Pons (tissue), 1 donor: ENCODE measurements around the gene MYO1B.

Source experiments
- DNase-seq: peaks from one replicate; pipeline ENCODE4 v3.0.0-alpha.2; 2016; ENCODE audit warnings: low spot score

The MYO1B gene

GRCh38 chr2:191245046-191245868, at the start of gene MYO1B:
Gene MYO1B, plus strand, starts transcription at chr2:191245404. Its CDS starts 31,492 bp downstream, at chr2:191276896.
- DNase-seq, result no peak

GRCh38 chr2:191197096-191197495, 48.1 kb upstream of the MYO1B start:
- DNase-seq, result no peak

GRCh38 chr2:191198271-191198670, 46.9 kb upstream of the MYO1B start:
- no peak for DNase-seq

- DNase-seq, result no peak
Observed at GRCh38 chr2:191199929-191200512, 45.2 kb upstream of the MYO1B start.

GRCh38 chr2:191200910-191201309, 44.3 kb upstream of the MYO1B start:
- DNase-seq, result no peak

- DNase-seq, result no peak
Observed at GRCh38 chr2:191202209-191202721, 42.9 kb upstream of the MYO1B start.

- DNase-seq, result no peak
Observed at GRCh38 chr2:191202881-191203397, 42.3 kb upstream of the MYO1B start.

GRCh38 chr2:191204433-191204832, 40.8 kb upstream of the MYO1B start:
- no peak for DNase-seq

DNA sequence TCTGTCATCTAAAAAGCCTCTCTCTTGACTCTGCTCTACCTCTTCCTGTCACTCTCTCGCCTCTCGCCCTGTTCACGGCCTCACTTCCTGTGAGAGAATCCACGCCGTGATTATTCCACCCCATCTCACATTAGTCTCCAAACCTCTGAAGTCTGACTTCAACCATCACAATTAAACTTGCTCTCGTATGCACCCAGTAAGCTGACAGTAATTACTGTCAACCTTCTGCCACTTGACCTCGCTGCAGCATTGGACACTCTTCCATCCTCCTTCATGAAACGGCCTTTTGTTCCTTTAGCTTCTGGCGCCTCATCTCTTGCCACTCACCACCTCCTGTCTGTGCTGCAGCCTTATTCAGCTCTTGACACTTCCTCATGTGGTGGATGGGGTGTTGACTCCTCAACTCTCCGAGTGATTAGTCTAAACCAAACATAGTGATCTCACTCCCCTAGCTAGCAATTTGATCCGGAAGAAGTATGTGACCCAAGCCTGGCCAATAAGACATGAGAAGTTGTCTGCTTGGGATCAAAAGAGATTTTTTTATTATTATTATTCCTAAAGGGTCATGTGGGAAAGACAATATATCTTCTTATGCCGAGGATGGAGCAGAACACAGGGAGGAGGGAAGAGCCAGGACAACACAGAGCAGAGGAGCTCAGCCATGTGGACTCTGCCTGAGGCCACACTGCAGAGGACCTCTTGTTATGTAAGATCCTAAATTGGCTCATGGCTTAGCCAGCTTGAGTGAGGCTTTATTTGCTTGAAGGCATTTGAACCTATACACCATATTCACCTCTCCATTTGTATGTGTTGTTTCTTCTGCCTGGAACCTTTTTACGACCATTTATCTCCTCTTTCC, 38.4 kb upstream of the MYO1B start:
- no peak for DNase-seq

- DNase-seq, result no peak
Observed at GRCh38 chr2:191209340-191209739, 35.9 kb upstream of the MYO1B start.

DNA sequence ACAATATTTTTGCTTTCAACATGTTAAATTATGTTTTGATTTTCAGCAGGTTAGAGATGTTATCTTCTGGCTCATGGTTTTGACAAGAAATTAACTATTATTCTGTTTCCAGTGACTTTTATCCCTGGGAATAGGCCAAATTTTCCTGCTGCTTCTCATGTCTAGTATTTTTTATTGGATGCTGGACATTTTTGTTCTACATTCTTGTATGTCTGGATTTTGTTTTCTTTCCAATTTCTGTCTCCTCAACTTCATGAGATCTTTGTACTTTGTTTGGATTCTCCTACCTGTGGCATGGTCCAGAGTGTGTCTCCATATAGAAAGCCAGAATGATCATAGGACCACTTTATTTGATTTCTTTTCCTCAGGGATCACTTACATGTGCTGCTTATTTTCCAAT, 33.1 kb upstream of the MYO1B start:
- DNase-seq, result no peak

GRCh38 chr2:191213333-191213732, 31.9 kb upstream of the MYO1B start:
- no peak for DNase-seq

GRCh38 chr2:191215230-191215629, 30.0 kb upstream of the MYO1B start:
- DNase-seq, result no peak

- no peak for DNase-seq
Observed at GRCh38 chr2:191215666-191216065, 29.5 kb upstream of the MYO1B start.

DNA sequence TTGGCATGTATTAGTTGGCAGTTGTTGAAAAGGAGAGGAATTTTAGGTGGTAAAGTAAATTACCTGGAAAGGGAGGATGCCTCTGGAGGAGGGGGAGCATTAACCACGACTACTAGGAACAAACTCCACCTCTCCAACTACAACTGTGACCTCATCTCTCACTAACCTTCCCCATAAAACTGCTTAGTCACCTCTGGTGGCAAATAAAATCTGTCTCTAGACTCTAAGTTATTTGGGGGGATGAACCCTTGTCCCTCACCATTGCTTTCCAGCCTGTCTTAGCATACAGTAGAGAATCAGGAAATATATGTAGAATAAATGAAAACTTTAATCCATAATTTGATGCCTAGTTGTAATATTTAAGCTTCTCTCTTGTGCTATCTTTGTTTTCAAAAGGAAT, 27.6 kb upstream of the MYO1B start:
- no peak for DNase-seq

GRCh38 chr2:191218292-191218898, 26.8 kb upstream of the MYO1B start:
- DNase-seq, result peak; percentile 50

GRCh38 chr2:191220671-191221070, 24.5 kb upstream of the MYO1B start:
- no peak for DNase-seq

DNA sequence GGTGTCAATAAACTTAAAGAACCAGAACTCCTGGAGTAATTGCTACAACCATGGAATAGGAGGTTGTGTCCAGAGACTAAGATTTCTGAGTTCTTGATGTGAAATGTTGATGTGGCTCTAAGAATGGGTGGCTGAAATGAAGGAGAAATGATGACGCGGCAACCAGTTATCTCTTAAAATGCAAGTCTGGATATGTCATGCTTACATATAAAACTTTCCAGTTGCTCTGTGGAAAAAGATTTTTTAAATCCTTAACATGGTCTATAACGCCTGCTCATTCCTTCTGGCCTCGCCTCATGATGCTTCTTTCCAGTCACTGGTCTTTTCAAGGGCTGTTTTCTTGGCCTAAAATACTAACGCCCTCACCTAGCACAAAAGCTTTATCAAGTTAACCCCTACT, 23.5 kb upstream of the MYO1B start:
- DNase-seq, result no peak

- DNase-seq, result no peak
Observed at GRCh38 chr2:191222507-191222906, 22.7 kb upstream of the MYO1B start.

- no peak for DNase-seq
Observed at GRCh38 chr2:191222952-191223351, 22.3 kb upstream of the MYO1B start.

GRCh38 chr2:191225126-191225525, 20.1 kb upstream of the MYO1B start:
- no peak for DNase-seq

DNA sequence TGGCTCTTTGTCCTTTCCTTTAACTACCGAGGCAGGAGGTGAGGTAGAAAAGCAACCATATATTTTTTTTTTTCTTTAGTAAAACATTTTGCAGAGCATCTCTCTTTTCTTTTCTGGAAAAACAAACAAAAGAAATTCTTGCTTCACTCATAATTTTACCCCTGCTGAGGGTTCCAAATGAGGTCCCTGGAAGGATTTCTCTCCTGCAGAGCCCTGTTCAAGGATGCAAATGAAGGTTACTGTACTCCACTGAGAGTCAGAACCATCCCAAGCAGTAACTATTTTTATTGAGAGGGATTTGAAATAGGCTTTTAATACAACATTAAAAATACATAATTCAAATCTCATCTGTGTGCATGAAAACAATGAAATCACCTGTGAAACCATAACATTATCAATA, 19.5 kb upstream of the MYO1B start:
- DNase-seq, result no peak
